ENCODE data around the gene HOMER2.
"Not testable (repeated sequence)": the region's sequence is repeated elsewhere in the genome, so short reads cannot be mapped to it uniquely, and the experiment has no call there.

Gene HOMER2

GRCh38 chr15:82892573-82892972 lies 59.9 kb downstream of the HOMER2 start:
- DNase-seq = no peak

- DNase-seq = no peak
Measured at GRCh38 chr15:82890995-82891390, 61.5 kb downstream of the HOMER2 start.

- no peak for DNase-seq
Measured at GRCh38 chr15:82890338-82890994, 62.1 kb downstream of the HOMER2 start.

- no peak for DNase-seq
Measured at GRCh38 chr15:82882273-82882928, 70.1 kb downstream of the HOMER2 start.

- DNase-seq = no peak
Measured at GRCh38 chr15:82881747-82882146, 70.8 kb downstream of the HOMER2 start.

GRCh38 chr15:82880704-82881103 lies 71.8 kb downstream of the HOMER2 start:
- DNase-seq = no peak

- no peak for DNase-seq
Measured at GRCh38 chr15:82878325-82878724, 74.2 kb downstream of the HOMER2 start.

- no peak for DNase-seq
Measured at GRCh38 chr15:82877825-82878224, 74.7 kb downstream of the HOMER2 start.

GRCh38 chr15:82875411-82876003 lies 77.0 kb downstream of the HOMER2 start:
- no peak for DNase-seq

GRCh38 chr15:82874961-82875360 lies 77.6 kb downstream of the HOMER2 start:
- no peak for DNase-seq

GRCh38 chr15:82874267-82874666 lies 78.3 kb downstream of the HOMER2 start:
- DNase-seq = no peak

GRCh38 chr15:82873000-82873680 lies 79.4 kb downstream of the HOMER2 start:
- no peak for DNase-seq

- no peak for DNase-seq
Measured at GRCh38 chr15:82871832-82872484, 80.6 kb downstream of the HOMER2 start.

GRCh38 chr15:82871358-82871757 lies 81.2 kb downstream of the HOMER2 start:
- DNase-seq = no peak

GRCh38 chr15:82870727-82871320 lies 81.7 kb downstream of the HOMER2 start:
- DNase-seq = no peak

GRCh38 chr15:82865981-82866380 lies 86.5 kb downstream of the HOMER2 start:
- DNase-seq = not testable (repeated sequence)

GRCh38 chr15:82865581-82865980 lies 86.9 kb downstream of the HOMER2 start:
- DNase-seq = not testable (repeated sequence)

- DNase-seq = no peak
Measured at GRCh38 chr15:82864967-82865366, 87.6 kb downstream of the HOMER2 start.

- DNase-seq = no peak
Measured at GRCh38 chr15:82862886-82863285, 89.6 kb downstream of the HOMER2 start.

- no peak for DNase-seq
Measured at GRCh38 chr15:82858932-82859331, 93.6 kb downstream of the HOMER2 start.

- DNase-seq = no peak
Measured at GRCh38 chr15:82856397-82857170, 95.9 kb downstream of the HOMER2 start.

Measured in DMS79 treated with DMSO at 0.1 percent for 48 hours (cell line).